WERI-Rb-1 (cell line): ENCODE data around the gene PCYT2.

Source experiments
- DNase-seq: peaks from one replicate; pipeline ENCODE4 v3.0.0-alpha.2; 2020
- H3K27ac ChIP-seq: fragments of 250-450 bp; sonication (Bioruptor Pico); 2 replicates; pipeline ENCODE4 v1.5.1; 2020; ENCODE audit warnings: mild to moderate bottlenecking, moderate library complexity
- H3K27me3 ChIP-seq: fragments of 250-450 bp; sonication (Bioruptor Pico); 2 replicates; pipeline ENCODE4 v1.5.1; 2021; ENCODE audit warnings: mild to moderate bottlenecking, low read depth, moderate library complexity; ENCODE audit not compliant: insufficient read depth, severe bottlenecking
- H3K36me3 ChIP-seq: fragments of 250-450 bp; sonication (Bioruptor Pico); 2 replicates; pipeline ENCODE4 v1.5.1; 2020; ENCODE audit warnings: mild to moderate bottlenecking, moderate library complexity
- H3K4me3 ChIP-seq: 2 replicates; pipeline ENCODE4 v1.5.1; 2011; ENCODE audit warnings: low read depth, mild to moderate bottlenecking, control low read depth, low read length
- H3K9me3 ChIP-seq: fragments of 250-450 bp; sonication (Bioruptor Pico); 2 replicates; pipeline ENCODE4 v1.5.1; 2021; ENCODE audit warnings: mild to moderate bottlenecking, moderate library complexity; ENCODE audit not compliant: severe bottlenecking
- TF ChIP-seq, protein P1 (sequence below): IDR thresholded peaks from 2 replicates; pipeline ENCODE4 v1.5.1; 2011; ENCODE audit warnings: low read depth, mild to moderate bottlenecking, control low read depth, inconsistent platforms, low read length

The PCYT2 gene

GRCh38 chr17:81877569-81877968 lies 33.6 kb downstream of the PCYT2 start:
- Histone ChIP-seq H3K27ac (no peak overlapping the region), H3K9me3 (no peaks in the 10 kb centered on the region), H3K27me3 (no peaks in the 10 kb centered on the region), H3K36me3 (peaks cover 54% of the 10 kb centered on the region), H3K4me3 (no peak overlapping the region)
- no peak for DNase-seq
- TF ChIP-seq, protein P1, sequence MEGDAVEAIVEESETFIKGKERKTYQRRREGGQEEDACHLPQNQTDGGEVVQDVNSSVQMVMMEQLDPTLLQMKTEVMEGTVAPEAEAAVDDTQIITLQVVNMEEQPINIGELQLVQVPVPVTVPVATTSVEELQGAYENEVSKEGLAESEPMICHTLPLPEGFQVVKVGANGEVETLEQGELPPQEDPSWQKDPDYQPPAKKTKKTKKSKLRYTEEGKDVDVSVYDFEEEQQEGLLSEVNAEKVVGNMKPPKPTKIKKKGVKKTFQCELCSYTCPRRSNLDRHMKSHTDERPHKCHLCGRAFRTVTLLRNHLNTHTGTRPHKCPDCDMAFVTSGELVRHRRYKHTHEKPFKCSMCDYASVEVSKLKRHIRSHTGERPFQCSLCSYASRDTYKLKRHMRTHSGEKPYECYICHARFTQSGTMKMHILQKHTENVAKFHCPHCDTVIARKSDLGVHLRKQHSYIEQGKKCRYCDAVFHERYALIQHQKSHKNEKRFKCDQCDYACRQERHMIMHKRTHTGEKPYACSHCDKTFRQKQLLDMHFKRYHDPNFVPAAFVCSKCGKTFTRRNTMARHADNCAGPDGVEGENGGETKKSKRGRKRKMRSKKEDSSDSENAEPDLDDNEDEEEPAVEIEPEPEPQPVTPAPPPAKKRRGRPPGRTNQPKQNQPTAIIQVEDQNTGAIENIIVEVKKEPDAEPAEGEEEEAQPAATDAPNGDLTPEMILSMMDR = no peak

- no peaks in the 10 kb centered on the region for H3K9me3 ChIP-seq
- TF ChIP-seq, protein P1 = peak; percentile 68
- peak; percentile 97 for DNase-seq
- peak overlapping the region; percentile 94 for H3K4me3 ChIP-seq
- H3K27me3 ChIP-seq = no peaks in the 10 kb centered on the region
- H3K27ac ChIP-seq = peak overlapping the region; percentile 98
- H3K36me3 ChIP-seq = peaks cover 45% of the 10 kb centered on the region
These were observed 39.6 kb downstream of the PCYT2 start for GRCh38 chr17:81871387-81872230.

- TF ChIP-seq, protein P1 = no peak
- Histone ChIP-seq H3K4me3 (peak within 1 kb of the TSS; percentile 94), H3K9me3 (no peaks in the 10 kb centered on the region), H3K36me3 (peaks cover 45% of the 10 kb centered on the region), H3K27ac (peak within 1 kb of the TSS; percentile 98), H3K27me3 (no peaks in the 10 kb centered on the region)
- no peak for DNase-seq
These were observed 40.2 kb downstream of the PCYT2 start, which contains the start of gene ARHGDIA for GRCh38 chr17:81870981-81871386. Gene ARHGDIA, minus strand, starts transcription at chr17:81871337. Its CDS starts 1,407 bp downstream, at chr17:81869930.

DNA sequence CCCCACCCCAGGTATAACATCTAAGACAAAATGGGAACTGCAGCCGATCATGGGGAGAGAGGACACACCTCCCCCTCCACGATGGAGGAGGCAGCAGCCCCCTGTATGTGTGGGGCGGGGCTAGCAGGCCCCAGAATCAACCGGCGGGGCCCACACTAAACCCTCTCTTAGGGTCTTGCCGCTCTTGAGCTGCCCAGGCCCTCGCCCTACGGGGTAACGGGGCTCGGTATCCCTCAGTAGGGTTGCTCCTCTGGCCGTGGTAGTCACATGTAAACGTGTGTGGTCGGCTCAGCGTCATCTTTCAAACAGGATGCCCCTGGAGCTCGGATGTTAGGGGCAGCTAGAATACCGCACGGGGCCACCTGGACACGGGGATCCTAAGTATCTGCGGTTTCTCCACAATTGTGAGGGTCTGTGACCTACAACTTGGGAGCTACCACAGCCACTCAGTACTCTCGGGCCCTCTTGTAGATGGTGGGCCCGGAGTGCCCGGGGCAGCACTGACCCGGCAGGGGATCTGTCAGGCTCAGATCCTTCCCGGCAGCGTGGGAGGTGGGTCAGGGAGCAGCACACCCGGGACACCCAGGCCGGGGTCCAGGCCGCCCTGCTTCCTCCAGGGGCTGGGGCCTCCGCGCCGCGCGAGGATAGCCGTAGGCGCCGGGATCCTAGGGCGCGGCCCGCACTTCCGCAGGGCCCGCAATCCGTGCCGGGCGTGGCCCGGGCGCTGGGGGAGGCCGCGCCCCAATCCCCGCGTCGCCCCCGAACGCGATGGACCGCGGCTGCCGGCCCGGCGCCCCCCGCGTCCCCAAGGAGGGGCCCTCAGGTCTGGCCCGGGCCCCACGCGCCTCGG lies 40.8 kb downstream of the PCYT2 start:
- Histone ChIP-seq H3K4me3 (peak overlapping the region; percentile 89), H3K27ac (peak overlapping the region; percentile 56), H3K36me3 (peaks cover 48% of the 10 kb centered on the region), H3K9me3 (no peaks in the 10 kb centered on the region), H3K27me3 (no peaks in the 10 kb centered on the region)
- no peak for DNase-seq
- TF ChIP-seq, protein P1 = no peak

DNA sequence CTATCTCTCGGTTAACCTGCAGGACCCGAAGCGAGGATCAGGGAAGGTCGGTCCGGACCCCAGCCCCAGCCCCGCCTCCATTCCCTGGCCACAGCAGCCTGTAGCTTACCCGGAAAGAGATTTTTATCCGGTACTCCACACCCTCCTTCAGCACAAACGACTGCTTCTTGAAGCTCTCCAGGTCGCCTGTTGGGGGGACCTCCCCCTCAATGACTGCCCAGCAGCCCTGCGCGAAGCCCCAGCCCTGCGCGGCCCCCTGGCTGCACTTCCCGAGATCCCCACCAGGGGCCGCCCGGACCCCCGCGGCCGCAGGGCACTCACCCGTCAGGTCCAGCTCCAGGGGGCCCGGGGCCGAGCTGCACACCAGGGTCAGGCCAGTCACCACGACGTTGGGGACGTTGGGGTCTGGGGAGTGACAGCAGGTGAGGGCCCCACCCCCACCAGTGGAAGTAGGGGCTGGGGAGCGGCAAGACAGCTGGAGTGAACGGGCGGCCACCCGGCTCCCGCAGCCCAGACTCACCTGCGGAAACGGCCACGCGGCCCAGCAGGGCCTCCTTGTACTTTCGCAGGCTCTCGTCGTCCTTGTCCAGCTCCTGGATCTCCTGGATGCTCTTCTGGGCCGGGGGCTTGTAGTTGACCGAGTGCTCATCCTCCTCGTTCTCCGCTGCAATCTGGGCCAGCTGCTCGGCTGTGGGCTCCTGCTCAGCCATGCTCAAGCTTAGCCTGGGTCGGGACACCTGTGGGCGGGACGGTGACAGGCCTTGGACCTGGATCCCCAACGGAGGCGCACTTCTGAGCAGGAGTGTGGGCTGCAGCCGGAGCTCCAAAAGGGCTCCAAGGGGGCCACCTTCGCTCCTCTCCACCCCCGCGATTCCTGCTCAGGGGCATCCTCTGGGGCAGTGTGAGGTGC lies 41.7 kb downstream of the PCYT2 start:
- peak; percentile 76 for DNase-seq
- H3K27ac ChIP-seq = peak overlapping the region; percentile 56

More for the DNA sequence above, 41.7 kb downstream of the PCYT2 start:
- H3K4me3 ChIP-seq = peak overlapping the region; percentile 89
- peaks cover 50% of the 10 kb centered on the region for H3K36me3 ChIP-seq
- TF ChIP-seq, protein P1 = peak; percentile 94
- no peaks in the 10 kb centered on the region for H3K27me3 ChIP-seq
- no peaks in the 10 kb centered on the region for H3K9me3 ChIP-seq
